ENCODE measurements around the gene PPEF1.

DNA sequence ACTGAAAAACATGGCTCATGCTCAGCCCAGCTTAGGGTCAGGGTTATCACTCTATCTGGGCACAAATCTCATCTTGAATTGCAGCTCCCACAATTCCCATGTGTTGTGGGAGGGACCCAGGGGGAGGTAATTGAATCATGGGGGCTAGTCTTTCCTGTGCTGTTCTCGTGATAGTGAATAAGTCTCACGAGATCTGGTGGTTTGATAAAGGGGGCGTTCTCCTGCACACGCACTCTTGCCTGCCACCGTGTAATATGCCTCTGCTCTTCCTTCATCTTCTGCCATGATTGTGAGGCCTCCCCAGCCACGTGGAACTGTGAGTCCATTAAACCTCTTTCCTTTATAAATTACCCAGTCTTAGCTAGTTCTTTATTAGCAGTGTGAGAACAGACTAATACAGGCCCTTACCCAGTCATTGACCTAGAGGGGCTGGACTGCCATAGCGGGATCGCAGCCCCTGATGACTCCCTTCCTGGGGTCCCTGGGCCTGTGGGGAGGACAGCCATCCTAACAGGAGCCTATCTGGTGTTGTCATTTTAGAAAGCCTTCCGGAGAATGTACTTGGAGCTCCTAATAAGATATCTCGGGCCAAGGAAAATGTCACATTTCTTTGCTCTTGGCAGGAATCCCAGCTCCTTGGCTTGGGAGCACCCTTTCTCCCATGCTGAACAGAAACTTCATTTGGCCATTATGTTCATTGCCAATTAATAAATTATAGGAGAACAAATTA, 163.9 kb downstream of the PPEF1 start:
- TF ChIP-seq, protein P1, sequence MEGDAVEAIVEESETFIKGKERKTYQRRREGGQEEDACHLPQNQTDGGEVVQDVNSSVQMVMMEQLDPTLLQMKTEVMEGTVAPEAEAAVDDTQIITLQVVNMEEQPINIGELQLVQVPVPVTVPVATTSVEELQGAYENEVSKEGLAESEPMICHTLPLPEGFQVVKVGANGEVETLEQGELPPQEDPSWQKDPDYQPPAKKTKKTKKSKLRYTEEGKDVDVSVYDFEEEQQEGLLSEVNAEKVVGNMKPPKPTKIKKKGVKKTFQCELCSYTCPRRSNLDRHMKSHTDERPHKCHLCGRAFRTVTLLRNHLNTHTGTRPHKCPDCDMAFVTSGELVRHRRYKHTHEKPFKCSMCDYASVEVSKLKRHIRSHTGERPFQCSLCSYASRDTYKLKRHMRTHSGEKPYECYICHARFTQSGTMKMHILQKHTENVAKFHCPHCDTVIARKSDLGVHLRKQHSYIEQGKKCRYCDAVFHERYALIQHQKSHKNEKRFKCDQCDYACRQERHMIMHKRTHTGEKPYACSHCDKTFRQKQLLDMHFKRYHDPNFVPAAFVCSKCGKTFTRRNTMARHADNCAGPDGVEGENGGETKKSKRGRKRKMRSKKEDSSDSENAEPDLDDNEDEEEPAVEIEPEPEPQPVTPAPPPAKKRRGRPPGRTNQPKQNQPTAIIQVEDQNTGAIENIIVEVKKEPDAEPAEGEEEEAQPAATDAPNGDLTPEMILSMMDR (IDR thresholded peaks at IDR 0.05) = no peak
- TF ChIP-seq POLR2A (IDR thresholded peaks at IDR 0.05) = no peak
